AG04450 (cell line): ENCODE data around the gene MFSD6. TPM values are rescaled to one million over a fixed set of nuclear protein-coding genes. Genes with fewer than 3 reads are reported as not detected.

Source experiments
- CTCF ChIA-PET: fragments of 300-600, 350-600 bp; formaldehyde crosslinking; extraction: SDS; loops from one replicate; lab custom pipeline; 2022; ENCODE audit warnings: antibody characterized with exemption, inconsistent platforms; lab: Charles Lee
- POLR2A ChIA-PET: fragments of 350-600 bp; formaldehyde crosslinking; extraction: SDS; loops from one replicate; lab custom pipeline; 2021; ENCODE audit warnings: antibody characterized with exemption, inconsistent platforms; lab: Yijun Ruan, JAX
- DNase-seq: peaks from one replicate; pipeline ENCODE4 v3.0.0-alpha.2; 2011; ENCODE audit warnings: low read depth, low spot score
- H3K27ac ChIP-seq: one replicate; pipeline ENCODE4 v1.5.1; 2012; ENCODE audit warnings: low read depth, low read length, control low read depth
- H3K27me3 ChIP-seq: one replicate; pipeline ENCODE4 v1.6.0; 2012; ENCODE audit warnings: low read length; ENCODE audit not compliant: control insufficient read depth, insufficient read depth
- H3K4me3 ChIP-seq: 2 replicates; pipeline ENCODE4 v1.5.1; 2011; ENCODE audit warnings: mild to moderate bottlenecking, low read depth, low read length, control low read depth
- H3K9me3 ChIP-seq: 2 replicates; pipeline ENCODE4 v1.5.1; 2012; ENCODE audit warnings: low read length; ENCODE audit not compliant: control insufficient read depth, insufficient read depth
- CTCF ChIP-seq: IDR thresholded peaks from 2 replicates; pipeline ENCODE4 v1.5.1; 2011; ENCODE audit warnings: low read depth, low read length, control low read depth, inconsistent platforms
- polyA plus RNA-seq: library from polyadenylated mRNA; depleted of rRNA; stranded (reverse); fragments of >200 nt; gene quantifications from 2 replicates; pipeline ENCODE4 v1.2.3, GENCODE V29; 2011

Gene MFSD6
- polyA plus RNA-seq, 1 experiment = 12.9 TPM

GRCh38 chr2:190477661-190478454, 69.7 kb downstream of the MFSD6 start:
- H3K27ac ChIP-seq = no peak overlapping the region
- CTCF ChIA-PET = interaction anchor here (0.7 kb wide), 1 partner anchor 32 kb away, joined by 3 read pairs; no protein-coding TSS in a partner anchor

GRCh38 chr2:190478572-190479195, 70.5 kb downstream of the MFSD6 start:
- CTCF ChIA-PET = no interaction called here
- no peak overlapping the region for H3K27ac ChIP-seq
- no peaks in the 10 kb centered on the region for H3K9me3 ChIP-seq
- no peak for DNase-seq
- POLR2A ChIA-PET = no interaction called here
- no peak for TF ChIP-seq CTCF
- no peak overlapping the region for H3K4me3 ChIP-seq
- no peaks in the 10 kb centered on the region for H3K27me3 ChIP-seq

More at GRCh38 chr2:190477661-190478454, 69.7 kb downstream of the MFSD6 start:
- Histone ChIP-seq H3K9me3 (no peaks in the 10 kb centered on the region), H3K27me3 (no peaks in the 10 kb centered on the region), H3K4me3 (no peak overlapping the region)
- POLR2A ChIA-PET = no interaction called here
- no peak for TF ChIP-seq CTCF
- no peak for DNase-seq

GRCh38 chr2:190481339-190481738, 73.2 kb downstream of the MFSD6 start:
- H3K27me3 ChIP-seq = no peaks in the 10 kb centered on the region
- TF ChIP-seq CTCF = no peak
- DNase-seq = no peak
- no peak overlapping the region for H3K27ac ChIP-seq
- CTCF ChIA-PET = interaction anchor here (1.2 kb wide), 1 partner anchor 11 kb away, joined by 3 read pairs; no protein-coding TSS in a partner anchor
- no peaks in the 10 kb centered on the region for H3K9me3 ChIP-seq
- POLR2A ChIA-PET = interaction anchor here (1.1 kb wide), 1 partner anchor 138 kb away, joined by 3 read pairs; no protein-coding TSS in a partner anchor
- no peak overlapping the region for H3K4me3 ChIP-seq

- ChIA-PET POLR2A (interaction anchor here (1.1 kb wide), 2 partner anchors 15 to 140 kb away, joined by 3 to 7 read pairs; no protein-coding TSS in a partner anchor), CTCF (interaction anchor here (0.6 kb wide), 1 partner anchor 308 kb away, joined by 3 read pairs; no protein-coding TSS in a partner anchor)
- Histone ChIP-seq H3K27me3 (no peaks in the 10 kb centered on the region), H3K4me3 (no peak overlapping the region), H3K27ac (no peak overlapping the region), H3K9me3 (no peaks in the 10 kb centered on the region)
- TF ChIP-seq CTCF = no peak
- DNase-seq = no peak
Measured at GRCh38 chr2:190482451-190482850, 74.3 kb downstream of the MFSD6 start.
